ENCODE results near the gene EML4.

EML4 gene

GRCh38 chr2:42338567-42339190 is 169.5 kb downstream of the EML4 start:
- DNase-seq (ENCODE audit: insufficient read length, low spot score) (no peak), FAIRE-seq (no peak)
- TF ChIP-seq CTCF (IDR thresholded peaks at IDR 0.05; ENCODE audit: insufficient read depth, missing control alignments) = no peak

GRCh38 chr2:42339191-42339912 is 170.2 kb downstream of the EML4 start:
- no peak for FAIRE-seq
- TF ChIP-seq CTCF (IDR thresholded peaks at IDR 0.05; ENCODE audit: insufficient read depth, missing control alignments) = no peak
- no peak for DNase-seq (ENCODE audit: insufficient read length, low spot score)

GRCh38 chr2:42340045-42340937 is 171.1 kb downstream of the EML4 start:
- FAIRE-seq (no peak), DNase-seq (ENCODE audit: insufficient read length, low spot score) (no peak)
- TF ChIP-seq CTCF (IDR thresholded peaks at IDR 0.05; ENCODE audit: insufficient read depth, missing control alignments) = no peak

GRCh38 chr2:42340938-42341636 is 171.9 kb downstream of the EML4 start:
- FAIRE-seq = no peak
- DNase-seq (ENCODE audit: insufficient read length, low spot score) = no peak
- no peak for TF ChIP-seq CTCF (IDR thresholded peaks at IDR 0.05; ENCODE audit: insufficient read depth, missing control alignments)

GRCh38 chr2:42342061-42342794 is 173.1 kb downstream of the EML4 start:
- DNase-seq (ENCODE audit: insufficient read length, low spot score) (no peak), FAIRE-seq (no peak)
- TF ChIP-seq CTCF (IDR thresholded peaks at IDR 0.05; ENCODE audit: insufficient read depth, missing control alignments) = no peak

- FAIRE-seq (no peak), DNase-seq (ENCODE audit: insufficient read length, low spot score) (no peak)
- TF ChIP-seq CTCF (IDR thresholded peaks at IDR 0.05; ENCODE audit: insufficient read depth, missing control alignments) = no peak
Observed at GRCh38 chr2:42342795-42343241, 173.7 kb downstream of the EML4 start.
